SH-SY5Y (cell line): Measurements from ENCODE around the gene DOCK2.

Experiments
- GATA2 ChIP-seq: IDR thresholded peaks from 2 replicates; pipeline ENCODE4 v1.6.1; 2011; ENCODE audit warnings: mild to moderate bottlenecking, low read depth, low read length
- GATA3 ChIP-seq: IDR thresholded peaks from 2 replicates; pipeline ENCODE4 v1.6.1; 2011; ENCODE audit warnings: low read depth, mild to moderate bottlenecking, low read length, moderate library complexity

Gene DOCK2

DNA sequence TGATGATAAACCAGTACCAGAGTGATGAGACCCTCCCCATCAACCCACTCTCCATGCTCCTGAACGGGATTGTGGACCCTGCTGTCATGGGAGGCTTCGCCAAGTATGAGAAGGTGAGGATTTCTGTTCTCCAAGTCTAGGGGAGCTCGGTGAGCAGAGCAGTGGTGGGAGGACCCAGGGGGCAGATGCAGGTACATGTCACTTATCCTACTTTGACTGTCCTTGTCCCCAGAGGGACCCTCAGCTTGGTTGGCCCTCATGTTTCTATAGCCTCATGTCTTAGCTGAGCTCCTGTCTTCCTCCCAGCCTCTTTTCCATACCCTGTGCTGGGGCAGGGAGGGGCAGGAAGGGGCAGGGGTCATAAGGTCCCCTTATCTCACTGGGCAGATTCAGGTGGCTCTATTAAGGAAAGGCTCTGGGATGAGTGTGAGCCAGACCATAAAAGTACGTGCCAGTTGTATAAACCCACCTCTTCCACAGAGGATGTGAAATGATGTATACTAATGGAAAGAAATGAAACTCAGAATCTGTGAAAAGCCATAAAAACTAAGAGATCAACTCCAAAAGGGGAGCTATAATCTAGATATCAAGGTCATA lies 430.6 kb downstream of the DOCK2 start:
- TF ChIP-seq GATA2 (no peak), GATA3 (no peak)

DNA sequence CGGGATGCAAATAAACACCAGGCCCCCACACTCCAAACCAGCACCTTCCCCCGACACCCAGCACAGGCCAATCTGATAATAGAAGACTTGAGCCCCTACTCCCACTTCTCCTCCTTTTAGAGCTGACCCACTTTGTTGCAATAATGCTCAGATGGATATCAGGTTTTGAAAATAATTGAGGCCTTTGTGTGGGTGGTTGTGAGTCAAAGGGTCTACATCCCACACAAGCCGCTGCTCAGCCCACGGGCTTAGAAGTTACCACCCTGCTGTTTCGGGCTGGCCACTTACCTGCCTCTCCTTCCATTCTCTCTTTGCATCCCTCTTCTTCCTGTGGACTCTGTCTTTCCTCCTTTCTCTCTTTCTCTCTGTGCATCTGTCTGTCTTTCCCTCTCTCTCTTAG lies 432.4 kb downstream of the DOCK2 start:
- TF ChIP-seq GATA2 (no peak), GATA3 (no peak)

DNA sequence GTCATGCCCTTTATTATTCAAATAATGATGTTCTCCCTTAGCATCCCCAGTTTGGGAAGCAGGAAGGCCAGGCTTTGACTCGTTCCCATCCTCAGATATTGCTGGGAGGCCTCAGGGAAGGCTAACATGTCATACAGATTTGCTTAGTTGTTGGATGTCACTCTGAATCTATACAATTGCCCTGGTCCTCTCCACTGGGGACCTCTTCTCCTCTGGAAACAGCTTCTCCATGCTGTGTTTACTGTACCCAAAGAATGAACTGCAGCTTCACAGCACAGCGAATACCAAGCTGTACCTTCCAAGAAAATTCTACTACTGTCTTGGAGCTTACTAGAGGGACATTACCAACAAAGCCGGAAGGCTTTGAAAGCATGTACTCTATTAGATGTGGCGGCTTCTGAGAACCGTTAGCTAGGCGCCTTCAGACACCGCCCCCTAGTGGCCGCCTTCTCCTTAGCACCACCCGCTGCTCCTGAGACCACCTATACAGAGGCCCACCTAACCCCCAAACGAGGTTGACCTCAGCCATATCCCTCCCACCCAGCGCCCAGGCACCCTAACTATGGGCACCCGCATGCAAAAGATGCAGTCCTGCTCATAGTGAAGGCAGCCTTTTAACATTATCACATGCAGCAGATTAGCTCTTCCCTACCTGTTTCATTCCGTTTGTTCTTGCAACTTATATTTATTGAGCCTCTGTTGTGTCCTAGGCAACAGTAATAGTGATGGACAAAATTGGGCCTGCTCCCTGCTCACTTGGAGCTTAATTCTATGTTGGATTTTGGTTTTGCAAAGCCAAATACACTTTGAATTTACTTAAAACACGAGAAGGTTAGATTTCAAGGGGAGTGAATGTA lies 433.7 kb downstream of the DOCK2 start:
- no peak for TF ChIP-seq GATA2
- no peak for TF ChIP-seq GATA3

DNA sequence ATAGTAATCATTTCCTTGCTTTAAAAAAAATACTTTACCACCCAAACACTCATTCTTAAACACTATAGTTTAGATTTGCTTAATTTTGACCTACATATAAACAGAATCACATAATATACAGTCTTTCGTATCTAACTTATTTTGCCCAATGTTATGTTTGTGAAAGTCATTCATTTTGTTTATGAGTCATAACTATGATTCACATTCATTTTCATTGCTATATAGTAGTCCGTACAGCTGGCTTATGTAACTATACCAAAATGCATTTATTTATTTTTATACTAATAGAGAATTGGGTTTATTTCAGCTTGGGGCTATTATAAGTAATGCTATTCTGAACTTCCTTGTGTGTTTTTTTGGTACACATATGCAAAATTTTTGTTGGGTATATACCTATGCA lies 434.7 kb downstream of the DOCK2 start:
- TF ChIP-seq GATA2 (no peak), GATA3 (no peak)

DNA sequence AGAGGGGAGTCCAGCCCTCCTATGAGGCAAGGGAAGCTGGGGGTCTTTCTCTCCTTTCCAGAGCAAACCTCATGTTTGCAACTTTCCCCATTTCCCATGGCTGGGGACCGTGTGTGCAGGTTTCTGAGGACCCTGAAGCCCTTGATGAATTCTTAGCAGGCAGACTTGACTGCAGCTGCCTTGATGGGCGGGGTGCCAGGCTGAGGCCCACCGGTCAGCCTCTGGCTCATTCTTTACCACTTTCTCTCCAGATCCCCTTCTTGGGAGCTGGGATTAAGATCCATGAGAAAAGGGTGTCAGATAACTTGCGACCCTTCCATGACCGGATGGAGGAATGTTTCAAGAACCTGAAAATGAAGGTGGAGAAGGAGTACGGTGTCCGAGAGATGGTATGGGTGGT lies 438.6 kb downstream of the DOCK2 start:
- TF ChIP-seq GATA2: no peak

DNA sequence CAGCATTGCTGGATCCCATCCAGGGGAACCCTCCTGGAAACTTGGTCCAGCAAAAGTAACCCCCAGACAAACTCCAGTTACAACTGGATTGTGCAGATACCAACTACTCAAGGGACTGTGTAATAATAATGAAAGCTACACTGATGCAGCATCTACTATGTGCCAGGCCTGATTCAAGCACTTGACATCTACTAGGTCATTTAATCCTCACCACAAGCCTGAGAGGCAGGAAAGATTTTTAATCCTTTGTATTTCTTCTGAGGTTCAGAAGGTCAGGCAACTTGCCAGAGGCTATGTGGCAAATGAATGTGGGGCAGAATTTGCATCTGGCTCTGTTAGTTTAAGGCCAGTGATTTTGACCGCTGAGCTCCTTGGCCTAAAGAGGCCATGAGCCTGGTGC lies 439.1 kb downstream of the DOCK2 start:
- TF ChIP-seq GATA2 (no peak), GATA3 (no peak)

DNA sequence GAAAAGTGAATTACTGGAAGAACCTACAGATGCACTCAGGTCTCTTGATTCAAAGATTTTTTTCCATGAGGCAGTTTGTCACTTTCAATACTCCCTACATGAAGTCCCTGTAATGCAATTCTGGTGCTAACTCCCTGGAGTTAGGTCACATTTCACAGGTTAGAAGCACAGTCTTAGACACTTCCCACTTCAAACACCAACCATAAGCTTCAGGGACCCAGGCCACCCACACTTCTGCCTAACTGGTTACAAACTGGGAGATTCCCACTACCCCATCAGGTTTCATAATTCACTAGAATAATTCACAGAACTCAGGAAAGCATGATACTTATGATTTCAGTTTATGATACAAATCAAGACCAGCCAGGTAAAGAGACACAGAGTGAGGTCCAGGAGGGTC lies 439.7 kb downstream of the DOCK2 start:
- TF ChIP-seq GATA3: no peak
- TF ChIP-seq GATA2: no peak

DNA sequence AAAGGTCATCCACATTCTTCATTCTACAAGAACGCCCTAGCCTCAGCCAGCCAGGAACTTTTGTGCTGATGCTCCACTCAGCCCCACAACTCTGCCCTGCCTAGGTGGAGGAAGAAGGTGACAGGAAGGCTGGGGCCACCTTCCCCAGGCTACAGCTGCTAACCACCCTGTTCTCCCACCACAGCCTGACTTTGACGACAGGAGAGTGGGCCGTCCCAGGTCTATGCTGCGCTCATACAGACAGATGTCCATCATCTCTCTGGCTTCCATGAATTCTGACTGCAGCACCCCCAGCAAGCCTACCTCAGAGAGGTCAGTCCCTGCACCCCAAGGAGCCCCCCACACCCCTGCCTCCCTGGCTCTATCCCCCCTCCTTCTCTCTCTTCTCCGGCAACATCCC lies 440.5 kb downstream of the DOCK2 start:
- no peak for TF ChIP-seq GATA3
- TF ChIP-seq GATA2: no peak

DNA sequence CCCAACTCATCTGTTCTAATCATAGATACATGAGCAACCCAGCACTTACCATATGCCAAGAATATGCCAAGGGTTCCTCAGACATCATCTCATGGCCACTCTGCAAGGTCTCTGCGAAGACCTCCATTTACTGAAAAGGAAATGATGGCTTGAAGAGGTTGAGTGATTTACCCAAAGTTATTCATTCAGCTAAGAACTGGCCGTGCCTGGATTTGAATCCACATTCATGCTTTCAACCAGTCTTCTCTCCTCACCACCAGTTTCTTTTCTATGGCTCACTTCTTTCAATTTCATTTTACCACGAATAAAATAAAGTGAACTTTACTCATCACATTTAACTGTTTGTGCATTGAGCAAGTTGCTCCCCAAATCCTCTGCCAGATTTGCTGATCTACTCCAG lies 441.4 kb downstream of the DOCK2 start:
- no peak for TF ChIP-seq GATA2
- no peak for TF ChIP-seq GATA3

DNA sequence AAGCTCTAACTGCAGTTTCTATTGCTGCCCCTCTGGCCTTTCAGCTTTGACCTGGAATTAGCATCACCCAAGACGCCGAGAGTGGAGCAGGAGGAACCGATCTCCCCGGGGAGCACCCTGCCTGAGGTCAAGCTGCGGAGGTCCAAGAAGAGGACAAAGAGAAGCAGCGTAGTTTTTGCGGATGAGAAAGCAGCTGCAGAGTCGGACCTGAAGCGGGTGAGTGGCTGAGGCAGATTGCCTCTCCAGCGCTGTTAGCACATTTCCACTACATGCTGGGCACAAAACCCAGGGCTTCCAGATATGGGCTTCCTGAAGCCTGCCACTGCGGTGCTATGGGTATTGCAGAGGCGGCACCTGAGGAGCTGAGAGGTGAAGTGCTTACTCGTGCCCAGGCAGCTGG lies 441.9 kb downstream of the DOCK2 start:
- TF ChIP-seq GATA3 (no peak), GATA2 (no peak)

DNA sequence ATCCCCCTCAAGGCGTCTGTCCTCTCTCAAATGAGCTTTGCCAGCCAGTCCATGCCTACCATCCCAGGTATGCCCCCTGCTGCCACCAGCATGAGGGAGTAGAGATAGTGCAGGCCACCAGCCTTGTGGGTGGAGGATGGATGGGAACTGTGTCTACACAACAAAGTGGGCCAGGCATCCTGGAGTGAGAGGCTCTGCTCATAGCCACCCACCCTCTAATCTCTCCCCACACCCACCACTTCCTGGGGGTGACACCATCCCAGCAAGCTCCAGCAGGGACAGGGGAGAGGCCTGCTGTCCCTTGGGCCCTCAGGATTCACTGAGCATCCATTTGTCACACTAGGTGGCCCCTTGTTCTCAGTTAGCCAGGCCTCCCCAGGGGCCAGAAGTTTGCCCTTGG lies 443.1 kb downstream of the DOCK2 start:
- TF ChIP-seq GATA2 (no peak), GATA3 (no peak)

DNA sequence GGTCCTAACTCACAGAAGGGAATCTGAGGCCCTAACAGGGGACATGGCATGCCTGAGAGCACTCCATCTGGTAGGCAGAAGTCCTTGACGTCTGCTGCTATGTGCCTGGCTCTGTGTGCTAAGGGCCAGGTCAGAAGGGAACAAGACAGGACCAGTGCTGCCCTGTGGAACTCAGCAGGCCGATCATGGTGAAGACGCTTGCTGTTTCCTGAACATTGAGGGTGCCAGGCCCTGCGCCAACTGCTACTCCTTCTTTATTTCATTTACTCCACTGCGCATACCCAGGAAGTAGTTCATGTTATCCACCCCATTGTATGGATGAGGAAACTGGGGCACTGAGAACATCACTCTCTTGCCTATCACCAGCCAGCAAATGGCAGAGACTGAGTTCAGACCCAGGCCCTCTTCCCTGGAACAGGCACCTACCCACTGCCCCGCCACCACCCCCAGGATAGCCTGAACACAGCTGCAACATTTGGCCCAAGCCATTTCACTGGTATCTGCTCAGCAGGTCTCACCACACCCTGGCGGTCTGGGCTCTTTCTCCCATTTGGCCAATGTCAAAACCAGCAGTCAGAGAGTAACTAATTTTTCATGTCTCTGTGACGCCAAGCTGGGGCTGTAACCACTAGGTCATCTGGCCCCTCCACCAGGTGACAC lies 443.8 kb downstream of the DOCK2 start:
- TF ChIP-seq GATA2 (no peak), GATA3 (no peak)

DNA sequence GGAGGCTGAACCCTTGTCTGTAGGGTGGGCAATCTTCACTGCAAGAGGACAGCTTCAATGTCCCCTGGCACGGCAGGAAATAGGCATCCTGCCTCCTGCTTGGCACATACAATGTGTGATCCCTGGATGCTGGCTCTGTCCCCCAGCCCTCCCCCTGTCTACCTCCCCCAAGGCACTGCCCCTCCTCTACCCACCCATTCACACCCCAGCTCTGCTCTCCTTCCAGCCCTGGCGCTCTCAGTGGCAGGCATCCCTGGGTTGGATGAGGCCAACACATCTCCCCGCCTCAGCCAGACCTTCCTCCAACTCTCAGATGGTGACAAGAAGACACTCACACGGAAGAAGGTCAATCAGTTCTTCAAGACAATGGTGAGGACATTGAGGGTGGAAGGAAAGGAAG lies 444.5 kb downstream of the DOCK2 start:
- TF ChIP-seq GATA3 (no peak), GATA2 (no peak)

DNA sequence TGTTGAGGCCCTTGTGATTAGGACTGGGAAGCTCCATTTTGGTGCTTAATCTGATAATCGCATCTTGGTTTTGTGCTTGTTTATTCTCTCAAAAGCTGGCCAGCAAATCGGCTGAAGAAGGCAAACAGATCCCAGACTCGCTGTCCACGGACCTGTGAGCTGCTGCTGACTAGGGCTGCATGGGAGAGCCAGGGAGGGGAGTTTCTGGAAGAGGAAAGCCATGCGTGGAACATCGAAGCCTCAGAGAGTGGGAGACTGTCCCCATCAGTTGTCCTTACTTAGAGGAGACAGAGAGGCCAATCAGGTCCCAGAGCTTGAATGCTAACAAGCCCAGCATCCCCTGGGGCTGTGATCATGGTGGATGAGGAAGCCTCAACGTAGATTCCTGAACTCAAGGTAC lies 445.6 kb downstream of the DOCK2 start:
- TF ChIP-seq GATA3: no peak
- no peak for TF ChIP-seq GATA2
